Retinal pigment epithelial cell (primary cell): Measurements from ENCODE around the gene BOD1L1.
"Not testable (repeated sequence)": the region's sequence is repeated elsewhere in the genome, so short reads cannot be mapped to it uniquely, and the experiment has no call there.

Source experiments
- DNase-seq: peaks from one replicate; pipeline ENCODE4 v3.0.0-alpha.2; 2010; ENCODE audit warnings: low read depth
- H3K4me3 ChIP-seq: 2 replicates; pipeline ENCODE4 v1.5.1; 2011; ENCODE audit warnings: mild to moderate bottlenecking, low read length, control low read depth, moderate library complexity
- TF ChIP-seq, protein P1 (sequence below): conservative IDR thresholded peaks from 2 replicates; pipeline ENCODE4 v1.5.1; 2011; ENCODE audit warnings: low read depth, low read length, control low read depth, inconsistent platforms

BOD1L1 gene

DNA sequence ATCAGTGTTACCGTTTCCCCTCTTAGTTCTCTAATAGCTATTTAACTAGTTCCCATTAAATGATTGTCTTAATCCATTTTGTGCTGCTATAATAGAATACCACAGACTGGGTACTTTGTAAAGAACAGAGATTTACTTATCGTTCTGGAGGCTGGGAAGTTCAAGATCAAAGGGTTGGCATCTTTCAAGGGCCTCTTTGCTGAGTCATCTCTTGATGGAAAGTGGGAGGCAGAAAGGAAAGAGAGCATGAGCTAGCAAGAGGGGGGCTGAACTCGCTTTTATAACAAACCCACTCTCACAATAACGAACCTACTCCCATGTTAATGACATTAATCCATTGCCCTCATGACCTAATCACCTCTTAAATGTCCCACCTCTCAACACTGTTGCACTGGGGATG lies 65.9 kb downstream of the BOD1L1 start:
- TF ChIP-seq, protein P1, sequence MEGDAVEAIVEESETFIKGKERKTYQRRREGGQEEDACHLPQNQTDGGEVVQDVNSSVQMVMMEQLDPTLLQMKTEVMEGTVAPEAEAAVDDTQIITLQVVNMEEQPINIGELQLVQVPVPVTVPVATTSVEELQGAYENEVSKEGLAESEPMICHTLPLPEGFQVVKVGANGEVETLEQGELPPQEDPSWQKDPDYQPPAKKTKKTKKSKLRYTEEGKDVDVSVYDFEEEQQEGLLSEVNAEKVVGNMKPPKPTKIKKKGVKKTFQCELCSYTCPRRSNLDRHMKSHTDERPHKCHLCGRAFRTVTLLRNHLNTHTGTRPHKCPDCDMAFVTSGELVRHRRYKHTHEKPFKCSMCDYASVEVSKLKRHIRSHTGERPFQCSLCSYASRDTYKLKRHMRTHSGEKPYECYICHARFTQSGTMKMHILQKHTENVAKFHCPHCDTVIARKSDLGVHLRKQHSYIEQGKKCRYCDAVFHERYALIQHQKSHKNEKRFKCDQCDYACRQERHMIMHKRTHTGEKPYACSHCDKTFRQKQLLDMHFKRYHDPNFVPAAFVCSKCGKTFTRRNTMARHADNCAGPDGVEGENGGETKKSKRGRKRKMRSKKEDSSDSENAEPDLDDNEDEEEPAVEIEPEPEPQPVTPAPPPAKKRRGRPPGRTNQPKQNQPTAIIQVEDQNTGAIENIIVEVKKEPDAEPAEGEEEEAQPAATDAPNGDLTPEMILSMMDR: no peak
- DNase-seq: no peak
- H3K4me3 ChIP-seq: no peak overlapping the region

DNA sequence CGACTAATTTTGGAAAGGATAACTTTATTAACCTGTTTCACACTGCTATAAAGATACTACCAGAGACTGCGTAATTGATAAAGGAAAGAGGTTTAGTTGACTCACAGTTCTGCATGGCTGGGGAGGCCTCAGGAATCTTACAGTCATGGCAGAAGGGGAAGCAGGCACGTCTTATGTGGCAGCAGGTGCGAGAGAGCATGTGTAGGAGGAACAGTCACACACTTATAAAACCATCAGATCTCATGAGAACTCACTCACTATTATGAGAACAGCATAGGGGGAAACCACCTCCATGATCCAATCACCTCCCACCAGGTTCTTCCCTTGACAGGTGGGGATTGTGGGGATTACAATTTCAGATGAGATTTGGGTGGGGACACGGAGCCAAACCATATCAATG lies 67.4 kb downstream of the BOD1L1 start:
- not testable (repeated sequence) for DNase-seq, H3K4me3 ChIP-seq

DNA sequence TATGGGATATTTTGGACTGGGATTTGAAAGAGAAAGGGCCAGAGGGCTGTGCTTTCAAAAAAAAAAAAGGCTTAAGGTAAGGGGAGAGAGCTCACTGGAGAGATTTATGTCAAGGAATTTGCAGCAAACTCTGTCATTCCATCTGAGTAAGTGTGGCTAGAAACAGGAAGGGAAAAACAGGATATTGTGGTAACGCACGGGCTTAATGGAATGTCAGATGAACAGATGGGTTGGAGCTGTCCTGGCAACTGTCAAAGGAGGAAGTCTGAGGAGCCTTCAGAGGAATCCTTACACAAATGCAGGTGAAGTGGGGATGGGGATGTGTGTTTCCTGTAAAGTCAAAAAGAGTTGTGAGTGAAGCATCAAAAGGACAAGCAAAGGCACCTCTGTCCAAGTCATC lies 68.1 kb downstream of the BOD1L1 start:
- DNase-seq: no peak
- H3K4me3 ChIP-seq: no peak overlapping the region
- TF ChIP-seq, protein P1: no peak

DNA sequence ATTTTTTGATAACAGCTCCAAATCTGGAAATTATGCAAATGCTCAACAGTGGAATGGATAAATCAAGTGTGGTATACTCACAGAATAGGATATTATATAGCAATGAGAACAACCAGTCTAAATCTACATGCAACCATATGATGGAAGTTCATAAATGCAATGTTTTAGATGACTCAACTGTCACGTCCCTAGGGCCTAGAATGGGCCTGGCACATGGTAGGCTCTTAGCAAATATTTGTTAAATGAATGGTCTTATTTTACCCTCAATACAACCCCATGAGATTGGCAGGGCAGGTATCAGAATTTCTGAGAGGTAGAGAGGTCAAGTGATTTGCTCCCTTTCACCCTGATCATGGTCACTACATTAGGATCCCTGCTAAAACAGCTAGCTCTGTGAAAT lies 68.6 kb downstream of the BOD1L1 start:
- H3K4me3 ChIP-seq: no peak overlapping the region
- DNase-seq: no peak
- TF ChIP-seq, protein P1: no peak

DNA sequence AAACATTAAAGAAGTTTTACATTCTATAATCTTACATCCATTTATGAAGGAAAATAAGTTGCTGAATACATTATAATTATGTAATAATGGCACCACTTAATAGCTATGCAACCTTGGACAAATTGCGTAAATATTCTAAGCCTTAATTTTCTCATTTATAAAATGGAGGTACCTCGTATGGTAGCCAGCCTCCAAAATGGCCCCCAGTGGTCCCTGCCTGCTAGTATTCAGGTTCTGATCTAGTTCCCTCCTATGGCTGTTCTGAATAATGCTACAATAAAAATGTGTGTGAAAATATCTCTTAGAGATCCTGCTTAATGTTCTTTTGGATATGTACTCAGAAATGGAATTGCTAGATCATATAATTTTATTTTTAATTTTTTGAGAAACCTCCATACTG lies 72.2 kb downstream of the BOD1L1 start:
- TF ChIP-seq, protein P1: no peak
- DNase-seq: no peak
- no peak overlapping the region for H3K4me3 ChIP-seq

DNA sequence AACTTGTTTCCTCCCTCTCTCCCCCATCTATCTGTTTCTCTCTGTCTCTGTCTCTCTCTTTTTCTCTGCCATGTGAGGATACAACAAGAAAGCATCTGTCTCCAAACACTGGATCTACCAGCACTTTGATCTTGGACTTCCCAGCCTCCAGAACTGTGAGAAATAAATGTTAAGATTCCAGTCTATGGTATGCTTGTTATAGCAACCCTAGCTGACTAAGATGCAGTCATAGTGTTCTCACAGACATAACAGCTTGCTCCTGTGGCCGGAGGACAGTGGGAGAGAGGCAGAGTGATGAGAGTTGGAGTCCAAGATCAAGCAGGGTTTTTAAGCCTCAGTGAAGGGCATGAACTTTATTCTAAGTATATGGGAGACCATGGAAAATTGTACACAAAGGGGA lies 74.4 kb downstream of the BOD1L1 start:
- H3K4me3 ChIP-seq: no peak overlapping the region
- TF ChIP-seq, protein P1: no peak
- no peak for DNase-seq

DNA sequence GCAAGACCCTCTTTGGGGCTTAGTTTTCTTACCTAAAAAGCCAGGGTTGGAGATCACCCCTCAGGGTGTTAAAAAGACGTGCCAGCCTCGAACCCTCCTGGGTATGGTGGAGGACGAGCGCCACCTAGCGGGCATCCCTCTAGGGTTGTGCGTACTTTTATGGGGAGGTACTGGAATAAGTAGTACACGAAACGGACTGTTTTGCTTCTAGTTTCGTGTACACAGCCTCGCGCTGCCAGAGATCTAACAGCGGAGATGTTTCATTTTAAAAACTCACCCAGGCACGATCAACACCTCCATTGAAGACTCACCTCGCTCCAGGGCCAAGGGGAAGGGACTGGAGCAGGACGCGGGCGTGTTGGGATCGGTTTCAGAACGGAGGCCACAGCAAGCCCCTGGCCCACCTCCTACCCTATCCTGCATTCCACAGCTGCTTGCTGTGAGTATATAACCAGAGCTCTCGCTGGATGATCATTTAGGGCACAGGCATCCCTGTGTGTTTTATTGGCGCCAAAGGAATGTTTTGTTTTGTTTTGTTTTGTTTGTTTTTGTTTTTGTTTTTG lies 78.5 kb downstream of the BOD1L1 start:
- peak overlapping the region; percentile 27 for H3K4me3 ChIP-seq
- DNase-seq: no peak
- TF ChIP-seq, protein P1: peak; percentile 87
